PC-3 (cell line): ENCODE measurements around the gene JARID2. TPM values are rescaled to one million over a fixed set of nuclear protein-coding genes. Genes with fewer than 3 reads are reported as not detected.
A peak's percentile ranks its signal among the peaks of the same experiment; 100 is the strongest.

Experiments used
- ATAC-seq: fragments of 200-7000 bp; cut with Tn5 transposase; 2 replicates; pipeline ENCODE4 v1.9.1; 2020; ENCODE audit warnings: mild to moderate bottlenecking, moderate library complexity
- BruUV-seq: library from RNA; stranded (reverse); fragments of 400-500 nt; replicated peaks from 2 replicates; lab custom pipeline; 2021; lab: Mats Ljungman, UMichigan
- CTCF ChIA-PET: fragments of 300-600 bp; sonication (Branson Sonifier 250); formaldehyde crosslinking; loops from one replicate; lab custom pipeline; 2022; ENCODE audit warnings: antibody characterized with exemption; lab: Charles Lee
- POLR2A ChIA-PET: fragments of 300-600 bp; sonication (Branson Sonifier 250); formaldehyde crosslinking; loops from one replicate; lab custom pipeline; 2022; ENCODE audit warnings: antibody characterized with exemption; ENCODE audit not compliant: unreplicated experiment; lab: Charles Lee
- DNase-seq: peaks from one replicate; pipeline ENCODE4 v3.0.0-alpha.2; 2015
- H2AFZ ChIP-seq: fragments of 300-600 bp; sonication (generic); 2 replicates; pipeline ENCODE4 v1.6.0; 2016; ENCODE audit warnings: antibody characterized with exemption, low read length
- H3F3A ChIP-seq: fragments of 300-600 bp; sonication (generic); one replicate; pipeline ENCODE4 v1.6.0; 2017; ENCODE audit warnings: antibody characterized with exemption, low read length, control low read depth, mild to moderate bottlenecking; ENCODE audit not compliant: unreplicated experiment
- H3K27ac ChIP-seq: fragments of 300-600 bp; sonication (generic); 2 replicates; pipeline ENCODE4 v1.5.1; 2016; ENCODE audit warnings: mild to moderate bottlenecking, low read length
- H3K27me3 ChIP-seq: fragments of 300-600 bp; sonication (generic); 2 replicates; pipeline ENCODE4 v1.6.1; 2016; ENCODE audit warnings: low read length, mixed read lengths
- H3K36me3 ChIP-seq: fragments of 300-600 bp; sonication (generic); 2 replicates; pipeline ENCODE4 v1.6.1; 2016; ENCODE audit warnings: low read depth, mixed run types, low read length, mixed read lengths
- H3K4me1 ChIP-seq: fragments of 300-600 bp; sonication (generic); 2 replicates; pipeline ENCODE4 v1.5.1; 2016; ENCODE audit warnings: low read length; ENCODE audit not compliant: insufficient read depth
- H3K4me2 ChIP-seq: fragments of 300-600 bp; sonication (generic); 2 replicates; pipeline ENCODE4 v1.6.0; 2016; ENCODE audit warnings: low read length
- H3K4me3 ChIP-seq: fragments of 300-600 bp; sonication (generic); 2 replicates; pipeline ENCODE4 v1.5.1; 2016; ENCODE audit warnings: mild to moderate bottlenecking, low read length, mixed read lengths
- H3K79me2 ChIP-seq: fragments of 300-600 bp; sonication (generic); 2 replicates; pipeline ENCODE4 v1.6.1; 2017; ENCODE audit warnings: low read length, mixed read lengths
- H3K9ac ChIP-seq: fragments of 300-600 bp; sonication (generic); 2 replicates; pipeline ENCODE4 v1.6.0; 2016; ENCODE audit warnings: mild to moderate bottlenecking, low read length
- H3K9me2 ChIP-seq: fragments of 300-600 bp; sonication (generic); replicated peaks from 2 replicates; pipeline ENCODE4 v1.6.1; 2016; ENCODE audit warnings: mixed run types, low read length, mixed read lengths
- H3K9me3 ChIP-seq: fragments of 300-600 bp; sonication (generic); 2 replicates; pipeline ENCODE4 v1.6.1; 2016; ENCODE audit warnings: low read length, mixed read lengths
- H4K20me1 ChIP-seq: fragments of 300-600 bp; sonication (generic); 2 replicates; pipeline ENCODE4 v1.6.1; 2016; ENCODE audit warnings: low read length, mixed read lengths
- EZH2 ChIP-seq: fragments of 300-600 bp; sonication (generic); IDR thresholded peaks from one replicate; pipeline ENCODE4 v1.6.1; 2017; ENCODE audit warnings: antibody characterized with exemption, mild to moderate bottlenecking, low read length; ENCODE audit not compliant: unreplicated experiment
- EZH2phosphoT487 ChIP-seq: fragments of 300-600 bp; sonication (generic); IDR thresholded peaks from 2 replicates; pipeline ENCODE4 v1.6.1; 2018; ENCODE audit warnings: mild to moderate bottlenecking, antibody characterized with exemption, low read length, borderline replicate concordance
- intact Hi-C: fragments of 100-400 bp; cut with micrococcal nuclease; formaldehyde crosslinking; loops from 2 replicates; pipeline ENCODE4 v1.9.0; 2023
- total RNA-seq: library from RNA; depleted of rRNA; stranded (reverse); fragments of >200 nt; gene quantifications from 2 replicates; pipeline ENCODE4 v1.2.3, GENCODE V29; 2014
- TF ChIP-seq, protein P1 (sequence below): fragments of 300-600 bp; sonication (generic); conservative IDR thresholded peaks from 2 replicates; pipeline ENCODE4 v1.5.1; 2017; ENCODE audit warnings: antibody characterized with exemption, low read depth, mild to moderate bottlenecking, low read length

Gene JARID2
- total RNA-seq, 1 experiment from 2014 or later, result 11.0 TPM

DNA sequence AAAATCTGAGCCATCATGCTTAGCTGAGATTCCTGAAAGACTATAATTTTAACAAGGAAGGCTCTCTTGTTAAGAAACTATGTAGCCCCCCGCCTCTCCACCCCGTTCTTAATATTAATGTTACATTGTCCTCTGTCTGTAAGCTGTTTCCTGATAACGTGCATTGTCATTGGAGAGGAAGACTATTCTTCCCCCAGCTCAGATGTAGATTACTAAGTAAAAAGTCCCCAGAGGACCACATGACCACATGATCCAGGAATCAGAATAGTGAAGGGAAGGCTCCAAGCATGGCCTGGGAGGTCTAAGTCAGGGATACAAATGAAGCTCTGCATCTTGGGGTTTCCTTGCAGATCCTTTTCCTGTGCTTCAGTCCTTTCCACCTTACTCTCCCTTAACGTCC lies 106.4 kb downstream of the JARID2 start:
- no peak for TF ChIP-seq EZH2
- no peak for TF ChIP-seq EZH2phosphoT487
- TF ChIP-seq, protein P1, sequence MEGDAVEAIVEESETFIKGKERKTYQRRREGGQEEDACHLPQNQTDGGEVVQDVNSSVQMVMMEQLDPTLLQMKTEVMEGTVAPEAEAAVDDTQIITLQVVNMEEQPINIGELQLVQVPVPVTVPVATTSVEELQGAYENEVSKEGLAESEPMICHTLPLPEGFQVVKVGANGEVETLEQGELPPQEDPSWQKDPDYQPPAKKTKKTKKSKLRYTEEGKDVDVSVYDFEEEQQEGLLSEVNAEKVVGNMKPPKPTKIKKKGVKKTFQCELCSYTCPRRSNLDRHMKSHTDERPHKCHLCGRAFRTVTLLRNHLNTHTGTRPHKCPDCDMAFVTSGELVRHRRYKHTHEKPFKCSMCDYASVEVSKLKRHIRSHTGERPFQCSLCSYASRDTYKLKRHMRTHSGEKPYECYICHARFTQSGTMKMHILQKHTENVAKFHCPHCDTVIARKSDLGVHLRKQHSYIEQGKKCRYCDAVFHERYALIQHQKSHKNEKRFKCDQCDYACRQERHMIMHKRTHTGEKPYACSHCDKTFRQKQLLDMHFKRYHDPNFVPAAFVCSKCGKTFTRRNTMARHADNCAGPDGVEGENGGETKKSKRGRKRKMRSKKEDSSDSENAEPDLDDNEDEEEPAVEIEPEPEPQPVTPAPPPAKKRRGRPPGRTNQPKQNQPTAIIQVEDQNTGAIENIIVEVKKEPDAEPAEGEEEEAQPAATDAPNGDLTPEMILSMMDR, result no peak

DNA sequence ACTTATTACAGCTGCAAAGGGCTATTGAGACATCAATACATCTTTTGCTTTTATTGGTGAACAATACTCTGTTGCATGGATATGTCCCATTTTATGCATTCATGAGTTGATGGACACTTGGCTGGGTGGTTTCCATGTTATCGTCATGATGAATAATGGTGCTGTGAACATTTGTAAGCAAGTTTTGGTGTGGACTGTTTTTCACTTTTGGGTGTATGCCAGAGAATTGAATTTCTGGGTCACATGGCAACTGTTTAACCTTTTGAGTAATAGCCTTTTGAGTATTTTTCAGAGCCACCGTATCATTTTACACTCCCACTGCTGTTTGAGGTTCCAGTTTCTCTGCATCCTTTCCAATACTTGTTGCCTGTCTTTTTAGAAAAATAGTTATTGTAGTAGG lies 107.0 kb downstream of the JARID2 start:
- peak; percentile 43 for DNase-seq

More for the DNA sequence above, 106.4 kb downstream of the JARID2 start:
- Histone ChIP-seq H2AFZ (no peak overlapping the region), H4K20me1 (peaks cover 24% of the 10 kb centered on the region; the same call in 1 of the 2 replicates), H3K4me2 (0 out of 2 replicates have a peak overlapping the region, but pooled peaks have one; percentile 20), H3F3A (no peaks in the 10 kb centered on the region), H3K9ac (no peak overlapping the region), H3K27me3 (no peaks in the 10 kb centered on the region), H3K4me1 (peaks cover 33% of the 10 kb centered on the region), H3K9me3 (no peaks in the 10 kb centered on the region), H3K9me2 (no peaks in the 10 kb centered on the region), H3K79me2 (peaks cover 89% of the 10 kb centered on the region), H3K36me3 (no peaks in the 10 kb centered on the region), H3K27ac (peak overlapping the region; percentile 7; the same call in 1 of the 2 replicates), H3K4me3 (no peak overlapping the region)
- DNase-seq, result no peak
- ATAC-seq, result no peak
- intact Hi-C loops, result loop anchor here (5.0 kb wide), 1 partner anchor 40 kb away; no protein-coding TSS in a partner anchor
- BruUV-seq, result no TSS peak
- CTCF ChIA-PET, result interaction anchor here (0.5 kb wide), 1 partner anchor 1223 kb away, joined by 4 read pairs; no protein-coding TSS in a partner anchor
- POLR2A ChIA-PET, result no interaction called here

DNA sequence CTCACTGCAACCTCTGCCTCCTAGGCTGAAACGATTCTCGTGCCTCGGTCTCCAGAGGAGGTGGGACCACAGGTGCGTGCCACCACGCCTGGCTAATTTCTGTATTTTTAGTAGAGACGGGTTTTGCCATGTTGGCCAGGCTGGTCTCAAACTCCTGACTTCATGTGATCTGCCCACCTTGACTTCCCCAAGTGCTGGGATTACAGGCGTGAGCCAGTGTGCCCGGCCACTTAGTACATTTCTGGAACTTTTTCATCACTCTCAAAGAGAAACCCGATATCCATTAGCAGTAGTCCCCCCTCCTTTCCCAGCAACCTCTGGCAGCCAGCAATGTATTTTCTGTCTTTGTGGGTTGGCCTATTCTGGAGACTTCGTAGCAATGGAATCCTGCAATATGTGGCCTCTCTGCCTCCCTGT lies 109.8 kb downstream of the JARID2 start:
- POLR2A ChIA-PET, result no interaction called here
- no peaks in the 10 kb centered on the region for H3K27me3 ChIP-seq
- intact Hi-C loops, result no loop called here
- TF ChIP-seq EZH2phosphoT487, result no peak
- TF ChIP-seq, protein P1, result no peak
- TF ChIP-seq EZH2, result no peak
- ATAC-seq (no peak), DNase-seq (no peak)
- H3K4me3 ChIP-seq, result no peak overlapping the region
- H3F3A ChIP-seq, result no peaks in the 10 kb centered on the region
- no peak overlapping the region for H3K27ac ChIP-seq
- peaks cover 35% of the 10 kb centered on the region for H3K4me1 ChIP-seq
- CTCF ChIA-PET, result no interaction called here
- no peak overlapping the region for H2AFZ ChIP-seq
- no peaks in the 10 kb centered on the region for H3K9me2 ChIP-seq
- no peak overlapping the region for H3K9ac ChIP-seq
- H3K36me3 ChIP-seq, result no peaks in the 10 kb centered on the region
- peaks cover 90% of the 10 kb centered on the region for H3K79me2 ChIP-seq
- BruUV-seq, result no TSS peak
- H4K20me1 ChIP-seq, result peaks cover 17% of the 10 kb centered on the region; the same call in 1 of the 2 replicates
- no peaks in the 10 kb centered on the region for H3K9me3 ChIP-seq
- H3K4me2 ChIP-seq, result no peak overlapping the region

More for the DNA sequence above, 107.0 kb downstream of the JARID2 start:
- BruUV-seq, result no TSS peak
- Histone ChIP-seq H3K79me2 (peaks cover 89% of the 10 kb centered on the region), H3K4me1 (peaks cover 33% of the 10 kb centered on the region), H3K27me3 (no peaks in the 10 kb centered on the region), H3K9me2 (no peaks in the 10 kb centered on the region), H4K20me1 (peaks cover 24% of the 10 kb centered on the region; the same call in 1 of the 2 replicates), H3F3A (no peaks in the 10 kb centered on the region), H3K36me3 (no peaks in the 10 kb centered on the region), H3K9ac (no peak overlapping the region), H3K27ac (no peak overlapping the region), H3K9me3 (no peaks in the 10 kb centered on the region), H3K4me2 (no peak overlapping the region), H2AFZ (no peak overlapping the region), H3K4me3 (no peak overlapping the region)
- intact Hi-C loops, result loop anchor here (5.0 kb wide), 1 partner anchor 41 kb away; no protein-coding TSS in a partner anchor
- no peak for ATAC-seq
- TF ChIP-seq, protein P1, result no peak
- no peak for TF ChIP-seq EZH2phosphoT487
- no peak for TF ChIP-seq EZH2
- ChIA-PET CTCF (no interaction called here), POLR2A (no interaction called here)
